ENCODE measurements around the gene IQCC. TPM values are rescaled to one million over a fixed set of nuclear protein-coding genes. Genes with fewer than 3 reads are reported as not detected.
A peak's percentile ranks its signal among the peaks of the same experiment; 100 is the strongest.

Gene IQCC
- total RNA-seq, 1 donor from 2014 or later, result 0.90 TPM

DNA sequence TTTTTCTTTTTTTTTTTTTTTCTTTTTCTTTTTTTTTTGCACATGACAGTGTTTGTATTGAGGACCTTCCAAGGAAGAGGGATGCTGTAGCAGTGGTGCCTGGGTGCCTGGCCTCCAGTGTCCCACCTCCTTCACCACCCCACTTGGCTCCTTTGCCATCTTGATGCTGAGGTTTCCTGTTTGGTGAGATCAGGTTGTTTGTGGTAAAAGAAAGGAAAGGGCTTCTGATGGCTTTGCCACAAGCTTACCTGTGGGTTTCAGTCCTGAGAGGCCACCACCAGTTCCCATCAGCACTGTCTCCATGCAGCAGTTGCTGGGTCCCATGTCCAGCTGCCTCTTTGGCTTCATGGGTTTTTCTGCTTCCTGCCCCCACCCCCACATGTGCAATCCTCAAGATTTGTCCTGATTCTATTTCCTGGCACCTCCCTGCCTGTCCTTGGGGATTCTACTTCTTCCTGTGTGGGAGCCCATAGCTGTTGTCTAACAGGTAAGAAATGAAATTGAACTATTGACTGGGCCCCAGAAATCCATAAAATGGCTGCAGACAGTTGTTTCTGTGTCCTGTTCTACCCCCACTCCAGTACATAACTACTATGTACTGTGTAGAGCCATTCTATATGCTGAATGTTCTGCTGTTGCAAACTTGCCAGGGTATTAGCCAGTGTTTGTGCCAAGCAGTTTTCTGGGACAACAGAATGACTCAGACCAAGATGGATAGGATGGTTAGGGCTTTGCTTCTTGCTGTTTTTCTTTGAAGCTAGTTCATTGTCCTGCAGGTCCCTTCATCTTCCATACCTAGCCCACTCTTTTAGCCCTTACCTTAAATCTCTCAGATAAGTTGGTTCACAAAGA is 9.3 kb upstream of the IQCC start:
- no peak for DNase-seq (ENCODE audit: low read depth in 2 of 2)

DNA sequence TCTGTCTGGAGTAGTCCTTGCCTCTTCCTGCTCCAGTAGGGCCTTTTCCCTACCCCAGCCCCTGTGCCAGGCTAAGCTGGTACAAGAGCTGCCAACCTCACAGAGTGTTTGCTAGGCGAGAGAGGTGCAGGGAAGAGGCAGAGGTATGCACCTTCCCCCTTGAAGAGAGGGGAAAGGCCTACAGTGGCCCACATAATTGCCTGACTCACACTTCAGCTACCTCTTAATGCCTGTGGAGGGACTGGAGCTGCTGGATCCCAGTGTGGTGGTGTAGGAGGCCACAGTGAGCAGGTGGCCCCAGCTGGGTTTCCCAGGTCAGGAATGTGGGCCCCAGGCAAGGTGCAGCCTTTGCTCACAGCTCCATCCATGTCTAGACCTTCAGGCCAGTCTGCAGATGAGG is 8.4 kb upstream of the IQCC start:
- no peak for DNase-seq (ENCODE audit: low read depth in 2 of 2)

DNA sequence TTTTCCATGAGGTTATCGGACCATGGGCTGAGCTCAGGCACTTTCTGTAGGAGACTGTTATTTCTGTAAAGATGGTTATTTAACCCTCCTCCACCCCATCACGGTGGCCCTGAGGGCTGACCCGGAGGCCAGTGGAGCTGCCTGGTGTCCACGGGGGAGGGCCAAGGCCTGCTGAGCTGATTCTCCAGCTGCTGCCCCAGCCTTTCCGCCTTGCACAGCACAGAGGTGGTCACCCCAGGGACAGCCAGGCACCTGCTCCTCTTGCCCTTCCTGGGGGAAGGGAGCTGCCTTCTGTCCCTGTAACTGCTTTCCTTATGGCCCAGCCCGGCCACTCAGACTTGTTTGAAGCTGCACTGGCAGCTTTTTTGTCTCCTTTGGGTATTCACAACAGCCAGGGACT is 7.6 kb upstream of the IQCC start:
- DNase-seq (ENCODE audit: low read depth in 2 of 2), result no peak

DNA sequence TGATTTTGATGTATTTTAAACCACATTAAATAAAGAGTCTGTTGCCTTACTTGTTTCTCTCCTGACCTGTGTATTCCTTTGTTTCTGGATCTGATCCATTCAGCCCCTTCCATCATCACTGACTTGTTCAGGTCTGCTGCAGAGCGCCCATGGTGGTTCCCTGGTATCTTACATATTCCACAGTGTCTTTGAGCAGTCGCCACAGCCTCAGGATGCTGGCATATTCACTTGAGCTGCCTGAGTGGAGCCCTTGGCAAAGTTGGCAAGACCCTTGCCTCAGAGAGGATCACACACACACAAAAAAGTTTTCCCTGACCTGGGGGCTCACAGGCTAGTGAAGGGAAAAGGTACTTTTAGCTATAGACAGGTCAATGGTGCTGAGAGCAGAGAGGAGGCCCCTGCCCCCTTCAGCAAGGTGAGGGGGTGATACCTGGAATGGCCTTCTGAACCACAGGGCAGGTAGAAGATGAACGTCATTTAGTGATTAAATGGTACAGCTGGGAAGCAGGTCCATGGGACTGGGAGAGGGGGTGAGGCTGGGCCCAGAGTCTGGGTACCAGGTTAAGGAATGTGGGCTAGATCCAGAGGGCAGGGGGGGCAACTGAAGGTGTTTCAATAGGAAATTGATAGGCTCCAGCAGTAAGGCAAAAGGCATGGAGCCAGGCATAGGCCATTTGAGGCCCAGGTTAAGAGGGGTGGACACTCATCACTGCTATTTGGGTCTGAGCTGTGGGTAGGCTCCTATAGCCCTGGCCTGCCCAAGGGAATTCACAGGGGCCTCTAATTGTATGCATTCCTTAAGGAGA is 7.0 kb upstream of the IQCC start:
- DNase-seq (ENCODE audit: low read depth in 2 of 2), result no peak

DNA sequence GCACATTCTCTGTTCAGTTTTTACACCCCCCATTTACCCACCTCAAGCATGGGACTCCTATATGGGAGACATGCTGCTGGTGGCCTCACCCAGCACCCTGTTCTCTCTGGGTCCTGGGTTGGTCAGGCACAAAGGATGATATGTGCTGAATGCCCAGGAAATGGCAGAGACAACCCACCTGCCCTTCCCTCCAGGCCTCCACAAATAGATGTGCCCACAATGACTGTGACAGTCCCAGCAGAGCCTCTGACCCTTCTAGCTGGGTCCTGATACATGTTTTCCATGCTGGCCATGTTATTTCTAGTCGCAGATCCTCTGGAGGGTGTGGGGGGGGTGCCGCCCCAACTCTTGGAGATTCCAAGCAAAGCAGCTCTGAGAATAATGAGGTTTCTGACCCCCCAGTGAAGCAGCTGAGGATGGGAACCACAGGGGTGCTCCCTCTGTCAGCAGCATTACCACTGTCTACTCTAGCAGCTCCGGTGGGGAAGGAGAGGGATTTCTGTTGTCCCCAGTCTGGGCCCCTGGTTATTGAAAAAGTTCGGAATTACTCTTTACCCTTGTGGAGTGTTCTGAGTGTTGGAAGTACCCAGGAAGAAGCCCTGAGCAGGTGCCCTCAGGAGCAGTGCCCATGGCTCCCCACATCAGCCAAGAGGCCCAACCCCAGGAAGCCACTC is 6.3 kb upstream of the IQCC start:
- DNase-seq (ENCODE audit: low read depth in 2 of 2), result no peak

DNA sequence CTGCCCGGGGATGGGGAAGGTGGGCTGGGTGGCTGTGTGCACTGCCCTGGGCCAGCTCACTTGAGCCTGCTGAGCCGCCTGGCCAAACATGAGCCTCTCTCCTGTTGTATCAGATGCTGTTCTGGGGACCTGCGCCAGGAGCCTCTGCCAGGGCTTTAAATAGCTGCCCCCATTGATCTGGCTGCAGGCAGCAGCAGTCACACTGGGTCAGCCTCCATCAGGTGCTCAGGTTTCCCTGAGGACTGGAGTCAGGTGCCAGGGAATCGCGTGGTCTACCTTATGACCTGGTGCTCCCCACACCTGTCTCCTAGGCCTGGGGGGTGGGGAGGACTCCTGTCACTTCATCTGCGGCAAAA is 5.8 kb upstream of the IQCC start:
- DNase-seq (ENCODE audit: low read depth in 2 of 2), result no peak

DNA sequence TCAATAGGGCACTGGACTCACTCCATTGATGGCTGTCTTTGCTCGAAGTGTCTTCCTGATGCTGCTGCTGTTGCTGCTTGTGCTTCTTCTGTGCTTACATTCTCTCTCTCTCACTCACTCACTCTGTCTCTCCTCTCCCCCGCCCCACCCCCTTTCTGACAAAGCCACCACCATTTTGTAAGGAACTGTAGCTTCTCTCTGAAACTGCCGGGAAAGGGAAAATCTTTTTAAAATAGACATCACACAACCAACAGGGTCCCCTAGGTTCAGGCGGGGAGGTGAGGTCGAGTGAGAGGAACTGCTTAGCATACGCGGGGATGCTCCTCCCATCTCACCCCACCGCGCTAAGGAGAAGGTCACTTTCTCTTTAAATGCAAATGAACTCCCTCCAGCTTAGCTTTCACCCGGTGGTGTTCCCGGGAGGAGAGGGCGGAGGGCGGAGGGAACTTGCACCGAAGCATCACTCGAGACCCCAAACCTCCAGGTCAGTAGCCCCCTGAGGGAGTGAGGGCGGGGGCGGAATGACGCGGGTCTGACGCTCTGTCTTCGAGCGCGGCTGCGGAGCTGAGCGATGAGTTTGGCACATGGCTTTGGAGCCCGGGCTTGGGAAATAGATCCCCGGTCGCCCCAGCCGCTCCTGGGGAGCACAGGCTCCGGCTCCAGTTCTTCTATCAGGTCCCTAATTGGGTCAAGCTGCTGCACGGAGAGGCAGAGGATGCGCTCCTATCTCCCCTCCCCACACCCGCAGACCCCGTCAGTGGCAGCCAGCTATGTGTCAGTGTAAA is 5.1 kb upstream of the IQCC start, which contains the start of gene CCDC28B:
TSS of gene CCDC28B (plus strand) at position 370 of the 785 bp plus-strand sequence. CDS start 1,341 bp downstream, outside the sequence.
- DNase-seq (ENCODE audit: low read depth in 2 of 2), result peak in 1 of 2 donors; percentile 41

DNA sequence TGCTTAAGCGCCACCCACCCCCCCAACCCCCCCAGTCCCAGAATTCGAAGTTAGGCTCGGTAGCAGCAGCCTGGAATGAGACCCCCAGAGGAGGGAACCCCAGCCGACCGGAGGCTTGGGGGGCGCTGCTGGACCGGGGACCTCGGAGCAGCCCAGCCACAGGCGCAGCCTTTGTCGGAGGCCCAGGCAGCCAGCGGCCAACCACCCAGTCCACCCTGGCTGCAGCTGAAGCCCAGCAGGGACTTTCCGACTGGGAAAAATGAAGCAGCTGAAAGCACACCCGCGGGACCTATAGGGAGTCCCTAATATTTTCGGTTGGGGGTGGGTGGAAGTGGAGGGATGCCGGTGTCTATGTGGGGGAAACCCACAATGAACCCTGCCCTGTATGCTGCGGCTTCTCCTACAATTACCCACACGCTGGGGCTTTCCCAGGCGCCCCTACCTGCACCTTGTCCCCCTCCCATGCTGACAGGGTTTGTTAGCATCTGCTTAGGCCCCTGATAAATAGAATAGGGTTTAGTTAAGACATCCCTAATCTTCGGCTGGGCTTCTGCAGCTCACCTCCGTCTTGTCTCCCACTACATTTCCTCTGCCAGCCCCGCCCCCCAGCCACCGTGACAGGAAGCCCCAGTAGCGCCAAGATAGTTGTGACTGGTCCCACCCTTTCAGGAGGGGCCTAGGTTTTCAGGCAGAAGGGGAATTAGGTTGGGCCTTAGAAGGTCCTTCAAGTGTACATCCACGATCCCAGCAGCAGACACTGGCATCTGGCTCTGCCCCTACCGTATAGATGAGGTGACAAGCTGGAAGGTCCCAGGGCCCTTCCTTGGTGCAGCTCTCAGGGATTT is 4.2 kb upstream of the IQCC start:
- peak; percentile 60 to 75 for DNase-seq (ENCODE audit: low read depth in 2 of 2)

DNA sequence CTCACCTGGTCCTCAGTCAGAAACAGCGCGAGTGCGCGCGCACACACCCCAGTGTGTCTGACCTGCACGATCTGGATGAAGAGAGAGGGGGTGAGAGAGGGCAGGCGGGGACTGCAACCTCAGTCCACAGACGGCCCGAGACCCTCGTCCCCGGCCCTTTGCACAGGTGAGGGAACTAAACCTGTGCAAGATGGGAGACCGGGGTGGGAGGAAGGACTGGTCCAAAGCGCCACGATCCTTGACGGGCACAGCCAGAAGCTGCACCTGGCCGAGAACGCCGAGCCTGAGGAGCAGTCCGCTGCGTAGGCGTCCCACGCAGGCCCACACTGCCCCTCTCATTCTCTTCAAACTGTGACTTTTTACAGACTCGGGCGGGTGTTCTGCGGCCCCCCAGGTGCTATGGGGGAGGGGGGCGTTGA is 519 bp upstream of the IQCC start:
- DNase-seq (ENCODE audit: low read depth in 2 of 2), result no peak

DNA sequence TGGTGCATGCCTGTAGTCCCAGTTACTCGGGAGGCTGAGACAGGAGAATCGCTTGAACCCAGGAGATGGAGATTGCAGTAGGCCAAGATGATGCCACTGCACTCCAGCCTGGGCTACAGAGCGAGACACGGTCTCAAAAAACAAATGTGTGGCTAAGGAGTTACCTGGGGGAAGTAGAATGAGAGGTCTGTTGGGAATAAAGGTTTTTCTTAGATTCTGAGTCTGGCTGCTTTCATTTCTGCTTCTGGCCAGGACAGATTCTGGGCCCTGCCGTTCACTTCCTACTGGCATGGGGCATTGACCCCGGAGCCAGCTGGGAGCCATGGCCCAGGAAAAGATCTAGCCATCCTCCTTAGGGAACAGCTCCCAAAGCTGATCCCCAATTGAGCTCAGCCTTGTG is 3.0 kb downstream of the IQCC start:
- no peak for DNase-seq (ENCODE audit: low read depth in 2 of 2)

DNA sequence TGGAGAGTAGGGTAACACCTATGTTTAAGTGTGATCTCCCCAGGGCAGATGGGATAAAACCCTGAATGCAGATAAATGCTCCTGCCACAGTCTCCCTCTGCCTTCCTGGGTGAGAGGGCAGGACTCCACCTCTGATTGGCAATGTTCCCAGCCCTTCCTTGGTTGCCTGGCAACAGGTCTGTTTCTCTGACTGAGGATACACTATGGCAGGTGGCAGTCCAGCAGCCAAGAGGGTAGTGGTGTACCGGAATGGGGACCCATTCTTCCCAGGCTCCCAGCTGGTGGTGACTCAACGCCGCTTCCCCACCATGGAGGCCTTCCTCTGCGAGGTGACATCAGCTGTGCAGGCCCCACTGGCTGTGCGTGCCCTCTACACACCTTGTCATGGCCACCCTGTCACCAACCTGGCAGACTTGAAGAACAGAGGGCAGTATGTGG is 3.4 kb downstream of the IQCC start, which contains the start of gene DCDC2B:
TSS of gene DCDC2B (plus strand) at position 199 of the 438 bp plus-strand sequence. CDS start at position 204, 5 bp downstream.
- DNase-seq (ENCODE audit: low read depth in 2 of 2), result no peak

DNA sequence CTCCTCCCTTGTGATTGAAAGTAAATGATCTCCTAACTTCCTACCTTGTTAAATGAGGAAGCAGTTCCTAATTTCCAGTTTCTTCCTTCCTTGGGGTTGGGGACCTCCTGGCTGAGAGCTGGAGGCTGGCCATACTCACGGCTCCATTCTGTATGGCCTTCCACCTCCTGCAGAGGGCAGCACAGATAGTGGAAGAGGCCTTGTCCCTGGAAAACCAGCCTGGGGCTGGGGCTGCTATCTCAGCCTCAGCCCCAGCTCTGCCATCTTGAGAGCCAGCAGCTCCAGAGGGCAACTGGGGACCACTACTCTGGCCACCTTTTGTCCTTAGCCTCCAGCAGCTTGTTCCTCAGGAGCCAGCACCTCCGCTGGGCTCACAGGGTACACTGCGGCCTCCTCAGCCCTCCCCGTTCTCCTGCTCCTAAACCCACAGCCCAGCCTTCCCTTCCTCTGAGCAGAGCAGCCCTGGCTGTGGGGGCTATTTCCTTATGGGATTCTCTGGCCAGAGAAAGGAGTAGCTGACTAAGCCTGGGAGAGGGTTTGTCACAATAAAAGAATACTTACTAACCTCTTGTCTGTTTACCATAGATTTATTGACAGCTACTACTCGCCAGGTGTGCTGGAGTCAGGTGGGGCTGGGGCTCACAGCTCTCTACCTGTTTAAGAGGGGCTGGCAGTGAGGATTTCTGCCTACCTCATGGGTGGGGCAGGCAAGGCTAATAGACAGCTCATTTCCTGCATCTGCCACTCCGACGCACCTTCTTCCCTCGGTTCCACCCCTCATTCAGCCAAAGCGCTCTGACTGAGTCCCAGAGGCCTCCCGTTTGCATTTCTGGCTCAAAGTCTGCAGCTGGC is 10.4 kb downstream of the IQCC start:
- DNase-seq (ENCODE audit: low read depth in 2 of 2), result peak; percentile 55 to 77

DNA sequence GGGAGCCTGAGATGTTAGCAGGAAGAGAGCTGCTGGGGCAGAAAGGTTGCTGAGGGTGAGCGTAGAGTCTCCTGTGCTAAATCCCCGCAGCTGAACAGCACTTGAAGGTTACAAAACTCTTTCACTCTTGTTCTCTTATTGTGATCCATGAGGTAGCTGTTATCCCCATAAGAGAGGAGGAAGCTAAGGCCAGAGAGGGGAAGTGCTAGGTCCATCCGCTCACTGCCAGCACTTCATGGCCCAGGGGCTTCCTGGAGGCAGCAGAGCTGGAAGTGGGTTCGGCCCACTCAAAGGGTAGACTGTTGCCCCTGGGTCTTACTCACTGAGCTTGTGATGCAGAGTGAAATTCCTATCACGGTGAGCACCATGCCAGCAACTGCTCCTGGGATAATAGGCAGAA is 11.1 kb downstream of the IQCC start:
- peak in 1 of 2 donors; percentile 20 for DNase-seq (ENCODE audit: low read depth in 2 of 2)

DNA sequence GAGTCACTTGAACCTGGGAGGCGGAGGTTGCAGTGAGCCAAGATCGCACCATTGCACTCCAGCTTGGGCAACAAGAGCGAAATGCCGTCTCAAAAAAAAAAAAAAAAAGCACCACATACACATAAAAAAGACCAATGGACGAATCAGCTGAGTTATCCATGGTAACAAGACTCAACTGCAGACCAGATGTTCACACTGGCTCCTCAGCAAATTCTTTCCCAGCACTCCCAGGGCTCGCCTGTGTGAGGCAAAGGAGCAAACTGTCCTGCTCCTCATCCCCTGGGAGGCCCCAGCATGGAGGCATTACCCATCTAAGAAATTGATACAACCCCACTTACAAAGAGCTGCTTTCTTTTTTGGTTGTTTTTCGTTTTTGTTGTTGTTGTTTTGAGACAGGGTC is 13.6 kb downstream of the IQCC start:
- DNase-seq (ENCODE audit: low read depth in 2 of 2), result no peak

DNA sequence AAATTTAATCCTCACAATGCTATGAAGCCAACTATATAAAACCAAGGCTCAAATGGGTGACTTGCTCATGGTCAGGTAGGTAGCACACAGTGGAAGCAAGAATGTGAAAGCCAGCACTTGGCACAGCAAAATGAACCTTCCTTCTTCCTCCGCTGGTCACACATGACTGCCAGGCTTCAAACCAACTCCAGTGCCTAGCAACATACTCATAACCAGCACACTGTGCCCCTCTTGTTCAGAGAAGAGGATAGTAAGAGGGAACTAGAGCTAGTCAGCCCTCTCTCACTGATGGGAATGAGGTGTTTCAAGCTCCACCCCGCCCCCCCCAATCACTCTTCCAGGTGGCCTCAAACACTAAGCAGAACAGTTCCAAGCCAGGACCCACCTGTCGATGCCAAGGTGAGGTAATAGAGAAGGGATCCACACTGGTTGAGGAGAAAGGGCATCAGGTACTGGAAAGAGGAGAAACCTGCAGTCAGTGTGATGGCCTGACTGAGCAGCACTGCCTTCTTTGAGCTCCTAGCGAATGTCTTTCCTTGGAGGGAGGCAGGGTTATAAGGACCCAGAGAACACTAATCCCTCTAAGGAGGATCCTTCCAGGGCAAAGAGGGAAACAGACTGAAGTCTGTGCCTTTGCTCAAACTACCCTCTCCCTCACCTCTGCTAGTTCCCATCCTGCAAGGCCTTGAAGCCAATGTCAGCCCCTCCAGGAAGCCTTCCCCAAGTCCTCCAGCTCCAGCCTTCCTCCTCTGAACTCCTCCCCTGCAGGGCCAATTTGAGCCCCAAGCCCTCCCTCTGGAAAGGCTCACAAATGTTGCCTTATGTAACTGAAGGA is 15.5 kb downstream of the IQCC start:
- no peak for DNase-seq (ENCODE audit: low read depth in 2 of 2)

DNA sequence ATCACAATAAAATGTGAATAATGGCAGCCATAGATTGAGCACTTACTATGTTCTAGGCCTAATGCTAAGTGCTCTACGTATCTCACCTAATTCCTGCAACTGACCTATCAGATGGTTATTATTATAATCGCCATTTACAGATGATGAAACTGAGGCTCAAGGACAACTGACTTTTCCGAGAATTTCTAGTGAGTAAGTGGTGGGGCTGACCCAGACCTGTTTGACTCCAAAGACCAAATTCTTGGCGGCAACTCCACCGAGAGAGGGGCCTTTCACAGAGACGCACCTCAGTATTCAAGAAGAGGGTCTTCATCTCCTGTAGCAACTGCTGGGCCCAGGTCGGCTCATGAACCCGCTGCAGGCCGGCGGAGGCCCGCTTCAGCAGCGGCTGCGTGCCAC is 16.1 kb downstream of the IQCC start:
- no peak for DNase-seq (ENCODE audit: low read depth in 2 of 2)

DNA sequence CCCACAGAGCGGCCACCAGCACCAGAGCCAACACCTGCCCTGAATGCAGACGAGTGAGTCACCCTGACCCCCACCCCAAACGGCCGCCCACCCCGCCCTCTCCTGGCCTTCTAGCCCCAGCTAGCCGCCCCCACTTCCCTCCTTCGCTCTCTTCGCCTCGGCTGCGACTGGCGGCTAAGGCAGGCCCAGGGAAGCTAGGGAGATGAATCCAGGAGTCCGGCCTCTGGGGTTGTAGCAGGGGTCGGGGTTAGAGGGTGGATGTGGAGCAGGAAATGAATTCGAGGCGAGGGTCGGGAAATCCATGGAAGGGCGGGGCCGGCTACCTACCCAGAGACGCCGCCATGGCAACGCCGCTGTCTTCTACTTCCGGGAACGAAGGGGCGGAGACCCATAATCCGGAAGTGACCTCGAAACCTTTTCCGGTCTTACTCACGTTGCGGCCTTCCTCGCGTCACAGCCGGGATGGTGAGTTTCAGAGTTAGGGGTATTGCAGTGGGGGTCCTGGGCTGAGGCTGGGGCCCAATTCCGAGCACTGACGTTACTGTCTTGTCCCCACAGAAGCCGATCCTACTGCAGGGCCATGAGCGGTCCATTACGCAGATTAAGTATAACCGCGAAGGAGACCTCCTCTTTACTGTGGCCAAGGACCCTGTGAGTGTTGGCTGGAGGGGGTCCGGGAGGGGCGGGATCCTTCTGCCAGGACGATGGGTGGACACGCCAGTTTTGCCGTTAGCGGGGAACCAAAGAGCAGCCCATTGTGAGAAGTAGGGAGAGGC is 16.7 kb downstream of the IQCC start, which contains the start of the genes EIF3I and TMEM234:
TSS of gene EIF3I (plus strand) at position 428 of the 776 bp plus-strand sequence. CDS start at position 463, 35 bp downstream.
TSS of gene TMEM234 (minus strand) at position 374 of the 776 bp plus-strand sequence. CDS start at position 343, 31 bp downstream.
- DNase-seq (ENCODE audit: low read depth in 2 of 2), result peak; percentile 91 to 94

Data from dermis microvascular lymphatic vessel endothelial cell (primary cell).